Esophagus muscularis mucosa (tissue), 4 donors: ENCODE measurements around the gene ICAM1. TPM values are rescaled to one million over a fixed set of nuclear protein-coding genes. Genes with fewer than 3 reads are reported as not detected.

ENCODE experiments used
- DNase-seq: peaks from one replicate; pipeline ENCODE4 v3.0.0-alpha.2; 2017; ENCODE audit errors: extremely low spot score
- H3K27ac ChIP-seq, 4 donors: fragments of 200-600 bp; sonication (generic); replicated peaks in 1 of 4; 1 replicate in 3 of 4; 2 replicates in 1 of 4; pipeline ENCODE4 v1.5.1; 2016 to 2019; ENCODE audit warnings: mild to moderate bottlenecking in 1 of 4
- H3K27me3 ChIP-seq, 4 donors: fragments of 200-600 bp; sonication (generic); one replicate each; pipeline versions ENCODE4 v1.5.1 to v1.6.0; 2016 to 2019
- H3K36me3 ChIP-seq, 4 donors: fragments of 200-600 bp; sonication (generic); one replicate each; pipeline ENCODE4 v1.5.1; 2016 to 2019
- H3K4me1 ChIP-seq, 4 donors: fragments of 200-600 bp; sonication (generic); one replicate each; pipeline ENCODE4 v1.5.1; 2016 to 2019
- H3K4me3 ChIP-seq, 4 donors: fragments of 200-600 bp; sonication (generic); 1 replicate in 2 of 4; 2 replicates in 2 of 4; pipeline ENCODE4 v1.5.1; 2016 to 2019; ENCODE audit warnings: mild to moderate bottlenecking in 4 of 4, moderate library complexity in 1 of 4
- H3K9me3 ChIP-seq, 4 donors: fragments of 200-600 bp; sonication (generic); 1 replicate in 3 of 4; 2 replicates in 1 of 4; pipeline ENCODE4 v1.5.1; 2016 to 2019
- CTCF ChIP-seq, 3 experiments: fragments of 200-600 bp in 2 of 3; fragments of 450-650 bp in 1 of 3; sonication (generic) in 2 of 3; IDR thresholded peaks; one replicate each; pipeline ENCODE4 v1.5.1; 2017 to 2019; ENCODE audit warnings: antibody characterized with exemption in 3 of 3, mild to moderate bottlenecking in 2 of 3, moderate library complexity in 1 of 3
- EP300 ChIP-seq: sonication (generic); formaldehyde crosslinking; IDR thresholded peaks from one replicate; pipeline ENCODE4 v1.6.1; 2017; ENCODE audit warnings: antibody characterized with exemption
- POLR2A ChIP-seq: fragments of 450-650 bp; IDR thresholded peaks from one replicate; pipeline ENCODE4 v1.6.1; 2017; ENCODE audit warnings: antibody characterized with exemption, moderate library complexity, mild to moderate bottlenecking, low read depth
- POLR2AphosphoS5 ChIP-seq, 2 donors: sonication (generic); formaldehyde crosslinking; IDR thresholded peaks; one replicate each; pipeline ENCODE4 v1.6.1; 2017; ENCODE audit warnings: antibody characterized with exemption in 2 of 2
- WGBS: methylation state at CpG from one replicate; pipeline ENCODE4 v1.1.5; 2018; 5-methylcytosine and 5-hydroxymethylcytosine counted together
- intact Hi-C: fragments of 100-400 bp; cut with DNase I; formaldehyde crosslinking; loops from one replicate; pipeline ENCODE4 v1.15.1; 2023
- total RNA-seq, 4 donors: library from RNA; depleted of rRNA; stranded (reverse); fragments of >200 nt; gene quantifications; one replicate each; pipeline versions ENCODE4 v1.1.0 to v1.2.1, GENCODE V29; 2016

Gene ICAM1
- total RNA-seq, 4 donors from 2014 or later = 15.8 to 63.5 (median 18.4) TPM

- Histone ChIP-seq H3K4me3 (no peak overlapping the region), H3K27ac (no peak overlapping the region), H3K4me1 (peaks cover 14 to 23% (median 18%) of the 10 kb centered on the region in 4 donors), H3K9me3 (no peaks in the 10 kb centered on the region), H3K27me3 (no peaks in the 10 kb centered on the region), H3K36me3 (peaks cover 55 to 75% (median 66%) of the 10 kb centered on the region in 4 donors)
- TF ChIP-seq POLR2AphosphoS5 (IDR thresholded peaks at IDR 0.05) (no peak), POLR2A (no peak), EP300 (no peak), CTCF (IDR thresholded peaks at IDR 0.05) (no peak)
- intact Hi-C loops = no loop called here
- no peak for DNase-seq
- 95% methylated on average over 6 of the region's 15 CpGs for WGBS
These were observed 47.0 kb downstream of the ICAM1 start for GRCh38 chr19:10317857-10318462.

GRCh38 chr19:10318807-10319682 lies 48.1 kb downstream of the ICAM1 start:
- DNase-seq = no peak
- no peaks in the 10 kb centered on the region for H3K27me3 ChIP-seq
- WGBS = 91% methylated on average over 13 of the region's 13 CpGs
- no peak overlapping the region for H3K27ac ChIP-seq
- intact Hi-C loops = no loop called here
- no peak overlapping the region for H3K4me3 ChIP-seq
- H3K36me3 ChIP-seq = peaks cover 63 to 83% (median 77%) of the 10 kb centered on the region in 4 donors
- no peaks in the 10 kb centered on the region for H3K9me3 ChIP-seq
- peaks cover 14 to 23% (median 18%) of the 10 kb centered on the region in 4 donors for H3K4me1 ChIP-seq
- no peak for TF ChIP-seq POLR2A
- TF ChIP-seq POLR2AphosphoS5 (IDR thresholded peaks at IDR 0.05) = no peak
- TF ChIP-seq EP300 = no peak
- no peak for TF ChIP-seq CTCF (IDR thresholded peaks at IDR 0.05)

- intact Hi-C loops = no loop called here
- DNase-seq = no peak
- Histone ChIP-seq H3K27ac (no peak overlapping the region), H3K4me1 (peaks cover 5 to 9% (median 6%) of the 10 kb centered on the region in 4 donors), H3K4me3 (no peak overlapping the region), H3K27me3 (no peaks in the 10 kb centered on the region), H3K9me3 (no peaks in the 10 kb centered on the region), H3K36me3 (peaks cover 79 to 97% (median 95%) of the 10 kb centered on the region in 4 donors)
- WGBS = 89% methylated on average over 19 of the region's 32 CpGs
- TF ChIP-seq POLR2AphosphoS5 (IDR thresholded peaks at IDR 0.05) = no peak
- TF ChIP-seq CTCF (IDR thresholded peaks at IDR 0.05) = no peak
- TF ChIP-seq EP300 = no peak
- TF ChIP-seq POLR2A = no peak
These were observed 49.9 kb downstream of the ICAM1 start for GRCh38 chr19:10320602-10321416.

- Histone ChIP-seq H3K4me3 (no peak overlapping the region), H3K9me3 (no peaks in the 10 kb centered on the region), H3K36me3 (peaks cover 85 to 100% (median 99%) of the 10 kb centered on the region in 4 donors), H3K4me1 (peaks cover 0 to 3% (median under 1%) of the 10 kb centered on the region in 4 donors), H3K27me3 (no peaks in the 10 kb centered on the region), H3K27ac (no peak overlapping the region)
- intact Hi-C loops = no loop called here
- DNase-seq = no peak
- no CpG with 5 or more reads among the region's 11 CpGs for WGBS
- TF ChIP-seq POLR2AphosphoS5 (IDR thresholded peaks at IDR 0.05) = no peak
- TF ChIP-seq EP300 = no peak
- TF ChIP-seq CTCF (IDR thresholded peaks at IDR 0.05) = no peak
These were observed 50.5 kb downstream of the ICAM1 start for GRCh38 chr19:10321417-10321797.
